ENCODE measurements around the gene CCL3. TPM values are rescaled to one million over a fixed set of nuclear protein-coding genes. Genes with fewer than 3 reads are reported as not detected.
"Not testable (repeated sequence)": the region's sequence is repeated elsewhere in the genome, so short reads cannot be mapped to it uniquely, and the experiment has no call there.

CCL3 gene
- total RNA-seq, 1 donor from 2014 or later, result 9.9 TPM

- no peak overlapping the region for H3K27ac ChIP-seq
- no peak overlapping the region for H3K4me3 ChIP-seq
- no peaks in the 10 kb centered on the region for H3K4me1 ChIP-seq
- DNase-seq, result no peak
- ATAC-seq, result peak; percentile 8
- intact Hi-C loops (cut with DNase I), result no loop called here
- no peak for TF ChIP-seq CTCF (IDR thresholded peaks at IDR 0.05)
- H3K36me3 ChIP-seq, result no peaks in the 10 kb centered on the region
- no peaks in the 10 kb centered on the region for H3K9me3 ChIP-seq
- no peaks in the 10 kb centered on the region for H3K27me3 ChIP-seq
These were observed 1.1 kb downstream of the CCL3 start for GRCh38 chr17:36088670-36089338.

GRCh38 chr17:36087897-36088572 is 1.9 kb downstream of the CCL3 start:
- ATAC-seq; H3K27me3 ChIP-seq; H3K27ac ChIP-seq; H3K4me3 ChIP-seq; H3K4me1 ChIP-seq; intact Hi-C loops (cut with DNase I); DNase-seq; H3K9me3 ChIP-seq; H3K36me3 ChIP-seq: not testable (repeated sequence)

GRCh38 chr17:36087471-36087870 is 2.5 kb downstream of the CCL3 start:
- H3K27ac ChIP-seq; H3K9me3 ChIP-seq; H3K4me3 ChIP-seq; H3K4me1 ChIP-seq; ATAC-seq; H3K36me3 ChIP-seq; intact Hi-C loops (cut with DNase I); H3K27me3 ChIP-seq; DNase-seq: not testable (repeated sequence)

- ATAC-seq (no peak), DNase-seq (no peak)
- no peaks in the 10 kb centered on the region for H3K36me3 ChIP-seq
- no peak overlapping the region for H3K27ac ChIP-seq
- no peaks in the 10 kb centered on the region for H3K9me3 ChIP-seq
- no peaks in the 10 kb centered on the region for H3K27me3 ChIP-seq
- no peaks in the 10 kb centered on the region for H3K4me1 ChIP-seq
- intact Hi-C loops (cut with DNase I), result no loop called here
- H3K4me3 ChIP-seq, result no peak overlapping the region
- TF ChIP-seq CTCF (IDR thresholded peaks at IDR 0.05), result no peak
These were observed 3.2 kb downstream of the CCL3 start for GRCh38 chr17:36086791-36087190.

- Histone ChIP-seq H3K27me3 (no peaks in the 10 kb centered on the region), H3K27ac (no peak overlapping the region), H3K9me3 (no peaks in the 10 kb centered on the region), H3K4me1 (no peaks in the 10 kb centered on the region), H3K4me3 (no peak overlapping the region), H3K36me3 (no peaks in the 10 kb centered on the region)
- TF ChIP-seq CTCF (IDR thresholded peaks at IDR 0.05), result no peak
- no peak for DNase-seq
- ATAC-seq, result peak; percentile 72
- intact Hi-C loops (cut with DNase I), result no loop called here
These were observed 4.2 kb downstream of the CCL3 start for GRCh38 chr17:36085765-36086164.

- DNase-seq; intact Hi-C loops (cut with DNase I); ATAC-seq; H3K27ac ChIP-seq; H3K4me3 ChIP-seq; H3K9me3 ChIP-seq; H3K27me3 ChIP-seq; H3K4me1 ChIP-seq; H3K36me3 ChIP-seq: not testable (repeated sequence)
These were observed 6.3 kb downstream of the CCL3 start for GRCh38 chr17:36083691-36084090.

- H3K36me3 ChIP-seq; DNase-seq; H3K4me1 ChIP-seq; H3K4me3 ChIP-seq; H3K27me3 ChIP-seq; H3K9me3 ChIP-seq; intact Hi-C loops (cut with DNase I): not testable (repeated sequence)
- peak; percentile 87 for ATAC-seq
- peak overlapping the region; percentile 55 for H3K27ac ChIP-seq
These were observed 7.3 kb downstream of the CCL3 start for GRCh38 chr17:36082482-36083120.

- H3K4me1 ChIP-seq; ATAC-seq; H3K9me3 ChIP-seq; intact Hi-C loops (cut with DNase I); H3K27me3 ChIP-seq; H3K4me3 ChIP-seq; H3K36me3 ChIP-seq; DNase-seq: not testable (repeated sequence)
- H3K27ac ChIP-seq, result peak overlapping the region; percentile 55
These were observed 8.1 kb downstream of the CCL3 start for GRCh38 chr17:36081681-36082471.
